ENCODE data around the gene AP2A2. TPM values are rescaled to one million over a fixed set of nuclear protein-coding genes. Genes with fewer than 3 reads are reported as not detected.

Gene AP2A2
- polyA plus RNA-seq, 3 donors, result 5.7 to 61.0 (median 8.2) TPM

DNA sequence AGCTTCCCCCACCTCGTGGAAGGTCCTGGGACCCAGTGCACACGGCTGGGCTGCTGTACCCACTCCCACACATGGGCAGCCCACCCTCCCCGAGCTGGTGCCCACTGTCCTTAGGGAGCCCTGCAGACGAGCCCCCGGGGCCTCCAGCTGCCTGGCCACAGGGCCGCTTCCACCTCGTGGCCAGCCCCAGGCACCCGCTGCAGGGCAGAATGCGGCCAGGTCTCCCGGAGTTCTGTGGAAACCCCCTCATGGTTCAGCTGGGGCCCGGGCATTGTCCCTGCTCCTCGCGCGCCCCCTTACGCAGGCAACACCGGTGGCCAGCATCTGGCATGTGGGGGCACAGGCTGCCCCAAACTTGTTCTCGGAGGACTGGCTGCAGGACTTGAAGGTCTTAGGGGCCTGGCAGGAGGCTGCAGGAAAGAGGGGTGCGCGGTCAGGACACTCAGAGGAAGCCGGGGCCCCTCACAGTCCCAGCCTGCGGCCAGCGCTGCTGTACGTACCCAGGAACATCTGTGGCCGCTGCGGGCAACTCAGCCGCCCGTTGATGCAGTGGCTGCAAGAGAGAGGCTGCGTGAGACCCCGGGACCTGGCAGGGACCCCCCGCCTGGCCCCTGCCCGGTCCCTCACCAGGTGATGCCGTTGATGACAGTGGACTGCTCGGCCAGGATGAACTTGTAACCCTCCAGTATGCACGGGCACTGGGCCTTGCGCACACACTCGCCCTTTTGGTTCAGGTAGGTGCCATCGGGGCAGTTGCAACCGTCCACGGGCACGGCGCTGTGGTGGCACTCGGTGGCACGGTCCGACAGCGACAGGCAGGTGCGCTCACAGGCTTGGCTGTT lies 101.2 kb downstream of the AP2A2 start:
- H3K27me3 ChIP-seq (ENCODE audit: control insufficient read depth in 2 of 2, insufficient read depth in 2 of 2, low read length in 2 of 2), result no peaks in the 10 kb centered on the region
- H2AFZ ChIP-seq (ENCODE audit: insufficient read depth, low read depth, low read length, poor library complexity, severe bottlenecking), result no peak overlapping the region
- no peak overlapping the region for H3K4me3 Mint-ChIP-seq
- H3K27ac ChIP-seq (ENCODE audit: low read depth in 1 of 2, low read length in 2 of 2), result no peak overlapping the region
- H3K9me3 Mint-ChIP-seq, result no peaks in the 10 kb centered on the region
- H4K20me1 ChIP-seq (ENCODE audit: insufficient read depth, low read length), result no peaks in the 10 kb centered on the region
- H3K4me3 ChIP-seq (replicated peaks in 1 of 3; ENCODE audit: low read depth in 2 of 3, low read length in 3 of 3), result no peak overlapping the region
- H3K27me3 Mint-ChIP-seq (ENCODE audit: low read depth in 3 of 3), result peaks cover 0 to 3% (median 0%) of the 10 kb centered on the region in 3 donors
- H3K9me3 ChIP-seq (replicated peaks in 1 of 2; ENCODE audit: control insufficient read depth in 1 of 2, insufficient read depth in 1 of 2, low read length in 2 of 2), result no peaks in the 10 kb centered on the region
- no peak overlapping the region for H3K27ac Mint-ChIP-seq
- no peaks in the 10 kb centered on the region for H3K4me1 Mint-ChIP-seq
- H3K4me1 ChIP-seq (ENCODE audit: control insufficient read depth in 1 of 2, insufficient read depth in 2 of 2, low read length in 2 of 2), result no peaks in the 10 kb centered on the region
- H3K4me2 ChIP-seq (replicated peaks; ENCODE audit: extremely low read depth, low read length, poor library complexity, severe bottlenecking), result no peak overlapping the region
- H3K36me3 ChIP-seq (replicated peaks in 1 of 2; ENCODE audit: control insufficient read depth in 1 of 2, insufficient read depth in 2 of 2, low read length in 2 of 2), result no peaks in the 10 kb centered on the region
- H3K79me2 ChIP-seq (ENCODE audit: insufficient read depth, low read length), result no peaks in the 10 kb centered on the region
- no peaks in the 10 kb centered on the region for H3K36me3 Mint-ChIP-seq
- WGBS (ENCODE audit: insufficient coverage), result 80% methylated on average over 38 of the region's 46 CpGs
- no peak overlapping the region for H3K9ac ChIP-seq (ENCODE audit: insufficient read depth, low read length, poor library complexity, severe bottlenecking)
- DNase-seq, result no peak
- intact Hi-C loops (cut with micrococcal nuclease), result no loop called here
- TF ChIP-seq, protein P1, sequence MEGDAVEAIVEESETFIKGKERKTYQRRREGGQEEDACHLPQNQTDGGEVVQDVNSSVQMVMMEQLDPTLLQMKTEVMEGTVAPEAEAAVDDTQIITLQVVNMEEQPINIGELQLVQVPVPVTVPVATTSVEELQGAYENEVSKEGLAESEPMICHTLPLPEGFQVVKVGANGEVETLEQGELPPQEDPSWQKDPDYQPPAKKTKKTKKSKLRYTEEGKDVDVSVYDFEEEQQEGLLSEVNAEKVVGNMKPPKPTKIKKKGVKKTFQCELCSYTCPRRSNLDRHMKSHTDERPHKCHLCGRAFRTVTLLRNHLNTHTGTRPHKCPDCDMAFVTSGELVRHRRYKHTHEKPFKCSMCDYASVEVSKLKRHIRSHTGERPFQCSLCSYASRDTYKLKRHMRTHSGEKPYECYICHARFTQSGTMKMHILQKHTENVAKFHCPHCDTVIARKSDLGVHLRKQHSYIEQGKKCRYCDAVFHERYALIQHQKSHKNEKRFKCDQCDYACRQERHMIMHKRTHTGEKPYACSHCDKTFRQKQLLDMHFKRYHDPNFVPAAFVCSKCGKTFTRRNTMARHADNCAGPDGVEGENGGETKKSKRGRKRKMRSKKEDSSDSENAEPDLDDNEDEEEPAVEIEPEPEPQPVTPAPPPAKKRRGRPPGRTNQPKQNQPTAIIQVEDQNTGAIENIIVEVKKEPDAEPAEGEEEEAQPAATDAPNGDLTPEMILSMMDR (IDR thresholded peaks at IDR 0.05), result no peak

DNA sequence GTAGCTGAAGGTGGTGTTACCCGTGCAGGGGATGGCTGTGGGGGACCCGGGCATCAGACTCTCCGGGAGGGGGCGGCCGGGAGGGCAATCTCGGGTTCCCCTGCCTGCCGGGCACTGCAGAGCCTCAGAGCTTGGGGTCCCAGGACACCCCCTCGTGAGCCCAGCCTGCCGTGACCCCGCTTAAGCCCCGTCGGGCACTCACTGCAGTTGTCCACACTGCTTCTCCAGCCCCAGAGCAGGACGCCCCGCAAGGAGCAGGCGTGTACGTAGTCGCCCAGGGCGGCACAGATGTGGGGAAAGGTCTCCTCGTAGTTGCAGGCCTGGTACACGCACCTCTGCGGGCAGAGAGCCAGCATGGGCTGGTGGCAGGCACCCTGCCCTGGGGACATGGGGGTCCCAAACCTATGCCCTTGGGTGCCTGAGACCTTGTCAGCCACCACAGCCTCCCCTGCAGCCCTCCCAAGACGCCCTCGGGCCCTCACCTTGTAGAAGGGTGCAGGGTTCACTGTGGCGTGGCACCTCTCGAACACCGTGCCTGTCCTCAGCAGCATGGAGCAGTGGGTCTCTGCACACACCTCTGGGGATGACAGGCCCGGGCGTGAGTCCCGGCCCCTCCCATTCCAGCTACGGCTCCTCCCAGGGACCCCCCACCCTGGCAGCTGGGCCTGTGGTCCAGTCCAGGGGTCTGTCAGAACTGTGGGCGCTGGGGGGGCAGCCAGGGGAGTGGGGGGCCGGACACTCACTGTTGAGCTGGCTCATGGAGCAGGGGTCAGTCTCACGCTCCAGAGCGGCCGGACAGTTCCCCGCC lies 102.0 kb downstream of the AP2A2 start:
- H3K27ac ChIP-seq (ENCODE audit: low read depth in 1 of 2, low read length in 2 of 2), result no peak overlapping the region
- no peaks in the 10 kb centered on the region for H3K27me3 ChIP-seq (ENCODE audit: control insufficient read depth in 2 of 2, insufficient read depth in 2 of 2, low read length in 2 of 2)
- WGBS (ENCODE audit: insufficient coverage), result 88% methylated on average over 36 of the region's 36 CpGs
- H3K36me3 ChIP-seq (replicated peaks in 1 of 2; ENCODE audit: control insufficient read depth in 1 of 2, insufficient read depth in 2 of 2, low read length in 2 of 2), result no peaks in the 10 kb centered on the region
- DNase-seq, result no peak
- H2AFZ ChIP-seq (ENCODE audit: insufficient read depth, low read depth, low read length, poor library complexity, severe bottlenecking), result no peak overlapping the region
- no peak overlapping the region for H3K4me3 ChIP-seq (replicated peaks in 1 of 3; ENCODE audit: low read depth in 2 of 3, low read length in 3 of 3)
- no peaks in the 10 kb centered on the region for H3K4me1 Mint-ChIP-seq
- H3K79me2 ChIP-seq (ENCODE audit: insufficient read depth, low read length), result no peaks in the 10 kb centered on the region
- no peak overlapping the region for H3K27ac Mint-ChIP-seq
- H3K4me3 Mint-ChIP-seq, result no peak overlapping the region
- TF ChIP-seq, protein P1 (IDR thresholded peaks at IDR 0.05), result no peak
- no peak overlapping the region for H3K9ac ChIP-seq (ENCODE audit: insufficient read depth, low read length, poor library complexity, severe bottlenecking)
- H4K20me1 ChIP-seq (ENCODE audit: insufficient read depth, low read length), result no peaks in the 10 kb centered on the region
- H3K4me1 ChIP-seq (ENCODE audit: control insufficient read depth in 1 of 2, insufficient read depth in 2 of 2, low read length in 2 of 2), result no peaks in the 10 kb centered on the region
- no peak overlapping the region for H3K4me2 ChIP-seq (replicated peaks; ENCODE audit: extremely low read depth, low read length, poor library complexity, severe bottlenecking)
- peaks cover 0 to 6% (median 2%) of the 10 kb centered on the region in 7 donors for H3K9me3 Mint-ChIP-seq
- intact Hi-C loops (cut with micrococcal nuclease), result no loop called here
- no peaks in the 10 kb centered on the region for H3K9me3 ChIP-seq (replicated peaks in 1 of 2; ENCODE audit: control insufficient read depth in 1 of 2, insufficient read depth in 1 of 2, low read length in 2 of 2)
- peaks cover 0 to 3% (median 0%) of the 10 kb centered on the region in 3 donors for H3K27me3 Mint-ChIP-seq (ENCODE audit: low read depth in 3 of 3)
- no peaks in the 10 kb centered on the region for H3K36me3 Mint-ChIP-seq

Data from CD14-positive monocyte (primary cell).